DMS53 (cell line): ENCODE data around the gene TM7SF2.

Experiments used
- DNase-seq: peaks from one replicate; lab custom pipeline; 2025; lab: John Stamatoyannopoulos, UW

TM7SF2 gene

DNA sequence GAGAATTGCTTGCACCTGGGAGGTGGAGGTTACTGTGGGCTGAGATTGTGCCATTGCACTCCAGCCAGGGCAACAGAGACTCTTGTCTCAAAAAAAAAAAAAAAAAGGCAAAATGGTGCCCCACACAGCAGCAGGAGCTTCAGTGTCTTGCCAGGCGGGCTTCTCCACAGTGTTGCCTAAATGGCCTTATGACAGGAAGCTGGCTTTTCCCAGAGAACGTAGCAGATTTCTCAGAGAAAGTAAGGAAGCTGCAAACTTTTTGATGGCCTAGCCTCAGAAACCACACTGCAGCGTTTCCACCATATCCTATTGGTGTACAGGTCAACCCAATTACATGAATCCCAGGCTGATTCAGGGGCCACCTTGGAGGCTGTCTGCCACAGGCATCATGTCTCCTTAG is 45.7 kb downstream of the TM7SF2 start:
- DNase-seq, result no peak

DNA sequence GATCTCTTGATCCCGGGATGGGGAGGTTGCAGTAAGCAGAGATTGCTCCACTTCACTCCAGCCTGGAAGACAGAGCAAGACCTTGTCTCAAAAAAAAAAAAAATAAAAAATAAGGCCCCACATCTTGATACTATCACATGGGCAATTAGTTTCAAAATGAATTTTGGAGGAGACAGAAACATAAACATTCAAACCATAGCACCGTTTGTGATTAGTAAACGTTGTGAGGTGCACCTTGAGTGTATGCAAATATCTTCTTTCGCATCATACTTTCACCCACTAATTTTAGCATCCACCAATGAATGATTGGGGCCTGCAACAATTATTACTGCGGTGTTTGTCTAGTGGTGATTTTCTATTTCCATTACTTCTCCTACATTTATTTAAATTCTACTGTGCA is 47.3 kb downstream of the TM7SF2 start:
- no peak for DNase-seq

DNA sequence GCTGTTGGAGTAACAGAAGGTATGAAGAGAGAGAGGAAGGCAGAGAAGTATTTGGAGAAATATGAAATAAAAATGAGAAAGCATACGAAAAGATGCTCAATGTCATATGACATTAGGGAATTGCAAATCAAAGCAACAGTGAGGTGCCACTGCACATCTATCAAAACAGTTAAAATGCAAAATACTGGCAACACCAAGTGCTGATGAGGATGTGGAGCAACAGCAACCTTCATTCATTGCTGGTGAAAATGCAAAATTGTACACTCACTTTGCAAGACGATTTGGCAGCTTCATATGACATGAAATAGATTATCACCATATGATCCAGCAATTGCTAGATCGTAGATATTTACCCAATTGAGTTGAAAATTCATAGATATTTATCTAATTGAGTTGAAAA is 49.0 kb downstream of the TM7SF2 start:
- DNase-seq, result no peak

DNA sequence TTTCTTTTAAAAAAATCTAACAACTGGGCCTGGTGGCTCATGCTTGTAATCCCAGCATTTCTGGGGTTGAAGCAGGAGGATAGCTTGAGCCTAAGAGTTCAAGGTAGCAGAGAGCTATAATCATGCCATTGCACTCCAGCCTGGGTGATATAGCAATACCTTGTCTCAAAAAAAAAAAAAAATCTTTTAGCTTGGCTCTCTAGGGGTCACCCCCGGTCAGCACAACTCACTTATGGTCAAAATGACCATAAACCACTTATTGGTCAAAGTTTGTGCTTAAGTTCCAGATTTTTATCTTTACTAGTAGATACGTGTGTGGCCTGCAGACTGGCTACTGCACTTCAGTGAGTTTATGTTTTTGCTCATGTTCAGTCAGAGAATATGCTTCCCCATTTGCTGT is 52.0 kb downstream of the TM7SF2 start:
- DNase-seq, result no peak
